HG03175 (cell line): ENCODE data around the gene CLECL1.
"Not testable (repeated sequence)": the region's sequence is repeated elsewhere in the genome, so short reads cannot be mapped to it uniquely, and the experiment has no call there.

Experiments
- ATAC-seq: cut with Tn5 transposase; IDR thresholded peaks from one replicate; pipeline ENCODE4 v1.9.1; 2021; ENCODE audit warnings: mild to moderate bottlenecking, moderate library complexity; ENCODE audit not compliant: unreplicated experiment

The CLECL1 gene

DNA sequence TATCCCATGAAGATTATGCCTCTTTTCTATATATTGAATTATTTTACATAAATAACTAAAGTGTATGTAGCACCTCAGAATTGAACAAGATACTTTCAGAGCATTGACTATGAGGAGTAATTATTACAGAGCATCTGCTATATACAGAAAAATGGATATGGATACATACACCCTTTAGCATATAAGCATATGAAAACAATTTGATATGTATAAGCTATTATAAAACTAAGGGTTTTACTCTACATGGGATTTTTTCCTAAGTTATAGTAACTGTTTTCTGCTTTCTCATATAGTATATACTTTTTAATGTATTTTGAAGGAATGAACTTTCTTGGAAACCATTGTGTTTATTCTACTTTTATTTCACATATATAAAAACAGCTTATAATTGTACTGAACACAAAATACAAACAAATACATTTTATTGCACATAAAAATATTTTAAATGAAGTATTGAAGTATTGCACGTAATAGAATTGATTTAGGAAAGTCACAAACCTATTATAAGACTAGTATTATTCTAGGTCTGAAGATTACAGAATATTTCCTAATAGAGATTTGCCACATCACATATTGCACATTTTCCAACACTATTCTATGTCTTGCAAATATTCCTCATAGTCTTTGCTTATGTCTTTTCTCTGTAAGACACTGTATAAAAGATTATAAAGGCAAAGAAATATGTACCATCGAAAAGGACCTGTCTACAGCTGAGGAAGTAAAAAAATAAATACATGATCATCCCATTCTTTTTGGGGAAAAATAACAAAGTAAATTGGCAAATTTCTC is 19.4 kb upstream of the CLECL1 start:
- ATAC-seq, result no peak

DNA sequence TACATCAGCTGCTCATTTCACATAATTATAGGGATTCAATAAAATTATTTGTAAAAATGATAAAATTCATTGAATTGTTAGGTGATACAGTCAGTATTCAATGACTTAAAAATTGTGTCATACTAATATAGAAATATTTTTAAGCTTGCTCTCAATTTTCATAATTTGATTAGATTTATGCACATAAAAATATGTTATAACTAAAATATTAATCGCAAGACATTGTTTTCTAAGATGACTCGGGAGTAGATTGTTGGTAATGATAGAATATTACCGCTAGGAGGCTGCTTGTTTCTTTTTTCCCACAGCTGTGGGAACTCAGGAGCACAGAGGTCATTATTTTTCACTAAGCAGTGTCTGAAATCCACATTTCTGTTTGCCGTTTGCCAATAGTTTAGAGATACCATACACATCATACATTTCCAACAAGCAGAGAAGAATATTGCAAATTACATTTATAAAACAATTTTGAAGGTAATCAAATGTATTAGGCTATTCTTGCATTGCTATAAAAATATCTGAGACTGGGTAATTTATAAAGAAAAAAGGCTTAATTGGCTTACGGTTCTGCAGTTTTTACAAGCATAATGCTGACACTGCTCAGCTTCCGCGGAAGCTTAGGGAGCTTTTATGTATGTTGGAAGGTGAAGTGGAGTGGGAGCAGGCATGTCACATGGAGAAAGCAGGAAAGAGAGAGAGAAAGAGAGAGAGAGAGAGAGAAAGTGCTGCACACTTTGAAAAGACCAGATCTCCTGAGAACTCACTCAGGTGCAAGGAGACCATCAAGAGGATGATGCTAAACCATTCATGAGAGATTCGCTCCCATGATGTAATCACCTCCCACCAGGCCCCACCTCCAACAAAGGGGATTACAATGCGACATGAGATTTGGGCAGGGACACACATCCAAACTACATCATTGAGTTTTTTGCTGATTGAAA is 18.6 kb upstream of the CLECL1 start:
- ATAC-seq, result no peak

DNA sequence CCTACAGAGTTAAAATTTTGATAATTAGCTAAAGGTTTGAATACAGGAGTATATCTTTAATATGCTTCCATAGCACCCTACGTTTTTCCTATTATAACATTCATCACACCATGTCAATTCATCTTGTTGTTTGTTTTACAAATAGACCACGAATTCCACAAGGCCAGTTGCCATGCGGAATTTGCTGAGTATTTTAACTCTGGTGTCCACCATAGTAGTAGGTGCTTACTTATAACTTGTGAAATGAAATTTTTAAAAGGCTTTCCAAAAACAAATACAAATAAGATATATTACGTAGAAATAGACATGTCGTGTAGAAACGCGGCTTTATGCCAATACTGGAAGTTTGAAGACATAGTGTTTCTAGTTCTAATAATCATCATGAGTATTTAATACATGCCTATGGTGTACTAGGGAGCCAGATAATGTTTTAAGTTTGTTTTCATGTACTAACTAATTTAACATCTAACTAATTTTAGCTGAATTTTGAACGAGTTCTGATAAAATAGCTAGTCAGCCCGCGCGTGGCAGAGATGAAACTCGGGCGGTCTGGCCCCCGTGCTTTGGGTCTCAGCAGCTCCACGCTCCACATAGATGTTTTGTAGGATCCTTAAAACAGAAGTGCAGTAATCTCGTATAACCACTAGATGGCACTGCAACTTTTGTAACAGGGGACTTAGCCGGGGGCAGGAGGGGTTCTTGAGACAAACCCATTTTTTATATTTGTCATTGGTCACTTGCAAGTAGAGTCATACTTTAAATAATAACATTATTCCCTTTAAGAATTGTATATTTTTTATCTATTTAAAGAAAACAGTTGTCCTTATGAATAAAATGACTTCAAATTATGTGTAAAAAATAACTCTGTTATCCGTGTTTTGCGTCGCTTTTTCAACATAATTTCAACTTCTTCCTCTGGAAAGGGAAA is 17.6 kb upstream of the CLECL1 start:
- peak; percentile 53 for ATAC-seq

DNA sequence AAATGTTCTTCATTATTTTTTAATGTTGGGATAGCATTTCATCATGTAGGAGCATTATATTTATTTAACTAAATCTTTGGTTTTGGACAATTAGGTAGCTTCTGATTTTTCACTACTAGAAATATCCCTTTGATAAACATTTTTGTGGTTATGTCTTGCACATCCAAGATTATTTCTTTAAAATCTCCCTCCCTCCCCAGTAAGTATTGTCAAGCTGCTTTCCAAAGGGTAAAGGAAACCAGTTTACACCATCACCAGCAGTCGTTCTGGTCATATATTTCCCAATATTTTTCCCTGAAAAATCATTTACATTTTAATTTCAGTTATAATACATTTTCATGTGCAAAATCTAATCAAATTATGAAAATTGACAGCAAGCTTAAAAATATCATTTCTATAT is 16.7 kb upstream of the CLECL1 start:
- no peak for ATAC-seq

DNA sequence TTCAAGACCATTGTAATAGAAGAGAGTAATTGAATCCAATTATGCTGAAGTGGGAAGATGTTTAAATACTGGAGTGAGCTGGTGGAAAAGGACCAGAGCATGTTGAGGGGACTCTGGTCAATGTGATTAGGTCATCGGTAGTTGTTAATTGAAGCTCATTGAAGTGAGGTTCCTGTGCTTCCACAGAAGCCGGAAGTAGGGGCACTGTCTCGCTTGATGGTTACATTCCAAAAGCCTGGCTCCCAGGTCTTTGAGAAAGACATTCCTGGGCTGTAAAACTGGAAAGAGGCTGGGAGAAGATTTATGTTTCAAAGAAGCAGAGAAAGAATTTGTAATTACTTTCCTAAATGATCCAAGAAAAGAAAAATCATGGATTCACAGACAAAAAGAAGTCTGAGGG is 12.3 kb upstream of the CLECL1 start:
- no peak for ATAC-seq

DNA sequence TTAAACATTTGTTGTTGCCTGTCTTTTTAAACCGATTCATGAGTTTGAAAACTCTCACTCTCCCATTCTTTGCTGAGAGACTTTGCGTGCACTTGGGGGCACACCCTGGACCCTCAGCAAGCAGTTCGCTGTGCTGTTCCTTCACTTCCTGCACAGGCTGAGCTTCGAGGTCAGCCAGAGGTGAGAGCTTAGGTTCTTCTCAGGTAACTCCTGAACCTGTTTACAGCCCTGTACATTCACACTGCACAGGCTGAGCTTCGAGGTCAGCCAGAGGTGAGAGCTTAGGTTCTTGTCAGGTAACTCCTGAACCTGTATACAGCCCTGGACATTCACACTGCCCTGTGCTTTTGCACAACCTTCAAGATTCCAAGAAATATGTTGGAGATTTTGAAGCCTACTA is 9.8 kb upstream of the CLECL1 start:
- ATAC-seq, result peak; percentile 61

DNA sequence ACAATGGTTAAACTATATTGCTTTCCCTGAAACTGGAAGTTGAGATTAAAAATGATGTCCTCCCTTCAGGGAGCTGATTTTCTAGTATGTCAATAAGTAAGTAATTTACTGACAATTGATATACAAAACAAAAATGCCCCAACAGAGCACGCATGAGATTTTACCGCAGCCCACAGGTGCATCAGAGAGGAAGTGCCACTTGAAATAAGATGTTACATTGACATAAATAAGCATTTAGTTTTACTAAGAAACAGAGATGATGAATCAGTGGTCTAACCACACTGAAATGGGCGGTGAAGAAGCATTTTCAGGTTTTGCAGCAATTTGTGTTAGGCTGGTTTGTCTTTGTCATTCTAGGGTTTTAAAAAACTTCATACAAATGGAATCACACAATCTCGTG is 8.8 kb upstream of the CLECL1 start:
- ATAC-seq, result peak; percentile 71

DNA sequence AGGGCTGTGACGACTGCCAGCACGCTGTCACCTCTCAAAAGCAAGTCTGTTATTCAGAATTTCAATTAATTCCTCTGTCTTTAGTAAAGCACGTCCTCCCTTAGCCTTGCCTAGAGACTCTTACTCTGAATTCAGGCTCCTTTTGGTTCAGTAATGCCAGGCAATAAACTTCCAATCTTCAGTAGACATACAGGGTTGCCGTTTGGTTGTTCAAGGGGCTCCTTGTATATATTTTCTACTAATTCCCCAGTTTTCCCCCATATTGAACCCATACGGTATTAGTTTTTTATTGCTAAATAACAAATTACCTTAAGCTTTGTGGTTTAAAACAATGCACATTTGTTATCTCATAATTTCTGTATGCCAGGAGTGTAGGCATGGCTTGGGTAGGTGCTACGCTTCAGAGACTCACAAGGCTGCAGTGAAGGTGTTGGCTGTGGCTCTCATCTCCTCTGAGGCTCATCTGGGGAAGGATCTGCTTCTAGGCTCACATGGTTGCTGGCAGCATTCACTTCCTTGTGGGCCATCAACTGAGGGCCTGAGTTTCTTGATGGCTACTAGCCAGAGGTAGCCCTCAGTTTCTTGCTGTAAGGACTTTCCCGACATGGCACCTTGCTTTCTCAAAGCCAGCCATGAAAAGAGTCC is 7.3 kb upstream of the CLECL1 start:
- no peak for ATAC-seq

DNA sequence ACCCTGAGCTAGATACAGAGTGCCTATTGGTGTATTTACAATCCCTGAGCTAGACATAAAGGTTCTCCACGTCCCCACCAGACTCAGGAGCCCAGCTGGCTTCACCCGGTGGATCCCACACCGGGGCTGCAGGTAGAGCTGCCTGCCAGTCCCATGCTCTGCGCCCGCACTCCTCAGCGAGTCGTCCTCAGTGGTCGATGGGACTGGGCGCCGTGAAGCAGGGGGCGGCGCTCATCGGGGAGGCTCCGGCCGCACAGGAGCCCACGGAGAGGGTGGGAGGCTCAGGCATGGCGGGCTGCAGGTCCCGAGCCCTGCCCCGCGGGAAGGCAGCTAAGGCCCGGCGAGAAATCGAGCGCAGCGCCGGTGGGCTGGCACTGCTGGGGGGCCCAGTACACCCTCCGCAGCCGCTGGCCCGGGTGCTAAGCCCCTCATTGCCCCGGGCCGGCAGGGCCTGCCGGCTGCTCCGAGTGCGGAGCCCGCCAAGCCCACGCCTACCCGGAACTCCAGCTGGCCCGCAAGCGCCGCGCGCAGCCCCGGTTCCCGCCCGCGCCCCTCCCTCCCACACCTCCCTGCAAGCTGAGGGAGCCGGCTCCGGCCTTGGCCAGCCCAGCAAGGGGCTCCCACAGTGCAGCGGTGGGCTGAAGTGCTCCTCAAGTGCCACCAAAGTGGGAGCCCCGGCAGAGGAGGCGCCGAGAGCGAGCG is 6.7 kb upstream of the CLECL1 start:
- ATAC-seq, result not testable (repeated sequence)

DNA sequence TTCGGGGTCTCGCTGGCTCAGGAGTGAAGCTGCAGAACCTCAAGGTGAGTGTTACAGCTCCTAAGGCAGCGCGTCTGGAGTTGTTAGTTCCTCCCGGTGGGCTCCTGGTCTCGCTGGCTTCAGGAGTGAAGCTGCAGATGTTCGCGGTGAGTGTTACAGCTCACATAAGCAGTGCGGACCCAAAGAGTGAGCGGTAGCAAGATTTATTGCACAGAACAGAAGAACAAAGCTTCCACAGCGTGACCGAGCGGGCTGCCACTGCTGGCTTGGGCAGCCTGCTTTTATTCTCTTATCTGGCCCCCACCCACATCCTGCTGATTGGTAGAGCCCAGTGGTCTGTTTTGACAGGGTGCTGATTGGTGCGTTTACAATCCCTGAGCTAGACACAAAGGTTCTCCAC is 6.0 kb upstream of the CLECL1 start:
- ATAC-seq, result not testable (repeated sequence)

DNA sequence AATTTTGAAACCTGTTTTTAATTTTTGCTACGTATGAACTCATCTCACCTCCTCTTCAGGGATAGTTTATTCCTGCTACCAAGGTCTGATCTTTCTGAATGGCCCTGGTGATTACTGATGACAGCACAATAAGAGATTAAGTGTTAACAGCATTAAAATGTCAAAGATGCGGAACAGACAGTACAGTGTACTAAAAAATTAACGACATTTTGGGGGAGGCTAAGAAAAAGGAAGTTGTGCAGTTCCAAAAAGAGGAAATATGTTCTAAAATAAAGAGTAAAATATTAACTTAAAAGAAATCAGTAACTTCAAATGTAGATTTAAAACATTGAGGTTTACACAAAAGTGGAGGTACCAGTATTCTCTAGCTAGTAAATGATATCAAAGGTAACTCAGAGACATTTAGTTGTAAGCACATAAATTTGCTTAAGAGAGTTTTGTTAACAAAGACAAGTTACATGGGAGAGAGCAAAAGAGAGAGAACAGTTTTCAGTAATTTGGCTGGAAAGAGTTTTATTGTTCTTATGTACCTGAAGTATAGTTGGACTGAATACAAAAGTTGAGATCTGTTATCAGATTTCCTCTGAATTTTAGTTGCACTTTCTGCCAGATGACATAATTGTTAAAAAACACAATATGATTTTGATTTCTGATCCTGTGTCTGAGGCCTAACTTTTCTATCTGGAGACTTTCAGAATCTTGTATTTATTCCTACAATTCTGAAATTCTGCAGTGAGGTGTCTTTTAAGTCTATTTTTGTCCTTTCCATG is 4.2 kb upstream of the CLECL1 start:
- ATAC-seq, result no peak

DNA sequence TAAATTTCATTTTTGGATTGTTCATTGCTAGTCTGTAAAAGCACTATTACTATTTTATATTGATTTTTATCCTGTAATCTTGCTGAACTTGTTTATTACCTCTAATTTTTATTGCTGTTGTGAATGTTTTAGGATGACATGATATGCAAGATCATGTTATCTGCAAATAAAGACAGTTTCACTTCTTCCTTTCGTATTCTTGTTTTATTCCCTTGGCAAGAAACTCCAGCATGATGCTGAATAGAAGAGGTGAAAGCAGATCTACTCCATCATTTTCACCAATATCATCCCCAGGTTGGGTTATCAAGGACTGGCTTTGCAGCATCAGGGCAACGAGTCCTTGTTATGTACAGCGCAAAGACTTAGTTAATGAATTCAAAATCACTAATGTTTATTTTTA is 2.7 kb upstream of the CLECL1 start:
- ATAC-seq, result no peak

DNA sequence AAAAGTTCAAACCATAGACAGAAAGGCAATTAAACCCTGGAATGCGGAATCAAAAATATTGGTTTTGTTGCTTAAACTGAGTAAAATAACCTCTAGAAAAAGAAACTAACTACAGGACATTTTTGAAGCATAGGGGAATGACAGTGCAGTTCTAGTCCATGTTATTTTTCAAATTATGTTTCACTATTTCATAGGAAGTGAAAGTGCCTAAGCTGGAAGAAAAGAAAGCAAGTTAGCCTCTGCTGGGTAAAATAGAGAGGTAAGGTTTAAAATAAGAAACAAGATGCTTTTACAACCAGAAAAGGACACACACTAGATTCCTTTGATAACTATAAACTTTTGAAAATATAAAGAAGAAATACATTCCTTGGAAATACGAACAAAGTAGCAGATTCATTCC is 1.1 kb downstream of the CLECL1 start:
- peak; percentile 41 for ATAC-seq

DNA sequence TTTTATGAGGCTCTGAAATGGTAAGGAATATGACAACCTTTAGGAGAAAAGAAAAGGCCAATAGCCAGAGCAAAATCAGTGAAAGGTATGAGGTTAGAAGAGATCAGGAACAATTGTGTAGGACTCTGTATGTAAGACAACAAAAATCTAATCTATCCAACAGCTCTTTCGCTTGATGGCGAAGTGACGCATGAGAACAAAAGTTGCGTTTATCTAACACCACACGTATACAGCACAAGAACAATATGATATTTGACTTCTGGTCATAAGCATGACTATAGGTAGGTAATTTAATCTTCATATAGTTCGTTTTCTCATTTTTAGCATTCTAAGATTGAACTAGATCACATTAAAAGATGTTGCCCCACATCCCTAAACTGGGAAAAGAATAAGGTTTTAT is 1.5 kb downstream of the CLECL1 start:
- no peak for ATAC-seq

DNA sequence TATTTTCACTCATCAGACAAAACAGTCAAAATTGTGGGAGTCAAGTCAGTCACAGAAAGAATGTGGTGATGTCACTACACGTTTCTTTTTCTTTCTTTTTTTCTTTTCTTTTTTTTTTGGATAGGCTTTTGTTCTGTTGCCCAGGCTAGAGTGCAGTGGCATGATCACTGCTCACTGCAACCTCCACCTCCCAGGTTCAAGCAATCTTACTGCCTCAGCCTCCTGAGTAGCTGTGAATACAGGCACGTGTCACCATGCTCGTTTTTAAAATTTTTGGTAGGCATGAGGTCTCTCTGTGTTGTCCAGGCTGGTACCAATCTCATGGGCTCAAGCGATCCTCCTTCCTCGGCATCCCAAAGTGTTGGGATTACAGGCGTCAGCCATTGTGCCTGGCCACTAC is 2.3 kb downstream of the CLECL1 start:
- ATAC-seq, result no peak

DNA sequence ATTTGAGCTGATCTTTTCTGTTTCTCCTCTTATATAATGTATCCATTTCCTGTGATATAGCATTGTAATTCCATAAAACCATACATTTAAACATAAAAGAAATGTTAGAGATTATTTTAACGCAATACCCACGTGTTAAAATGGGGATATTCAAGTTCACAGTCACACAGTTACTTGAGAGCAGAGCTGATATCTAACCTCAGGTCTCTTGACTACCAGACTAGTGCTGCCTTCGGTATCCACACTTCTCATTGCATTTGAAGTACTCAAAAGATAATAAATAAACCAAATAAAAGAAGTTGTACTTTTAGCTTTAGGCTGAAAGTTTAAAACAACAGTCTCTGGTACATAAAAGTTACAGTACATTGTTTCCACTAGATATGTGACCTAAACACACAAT is 2.9 kb downstream of the CLECL1 start:
- no peak for ATAC-seq

DNA sequence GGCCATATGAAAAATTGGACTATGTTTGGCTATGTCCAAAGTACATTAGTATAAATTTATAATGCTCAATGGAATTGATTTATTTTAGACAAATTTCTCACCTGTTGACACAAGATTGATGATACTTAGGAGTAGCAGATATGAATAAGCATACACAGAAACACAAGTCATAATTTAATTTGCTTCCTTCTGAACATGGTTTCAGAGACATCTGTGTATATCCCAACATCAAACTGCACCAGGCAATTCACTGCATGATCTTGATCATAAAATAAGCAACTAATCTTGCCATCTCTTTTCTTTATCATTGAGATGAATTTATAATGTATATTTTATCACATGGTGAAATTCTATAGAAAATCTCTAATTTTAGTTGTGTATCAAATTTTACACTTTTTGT is 3.8 kb downstream of the CLECL1 start:
- ATAC-seq, result no peak

DNA sequence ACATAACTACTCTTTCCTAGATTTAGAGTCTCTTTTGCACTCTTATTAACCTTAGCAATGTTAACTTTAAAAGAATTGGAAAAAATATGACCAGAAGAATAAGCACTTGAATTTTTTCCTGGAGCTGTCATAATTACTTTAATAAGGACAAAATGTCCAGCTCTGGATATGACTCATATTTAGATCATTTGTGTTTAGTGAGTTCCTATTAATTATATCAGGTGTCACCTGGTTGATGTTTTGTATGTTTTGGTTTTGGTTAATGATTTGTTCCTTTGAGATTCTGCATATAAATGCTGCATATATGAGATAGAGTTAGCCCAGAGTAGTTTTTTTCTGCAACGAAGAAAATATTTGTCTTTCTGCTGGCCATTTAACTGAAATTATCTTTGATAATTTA is 5.1 kb downstream of the CLECL1 start:
- no peak for ATAC-seq

DNA sequence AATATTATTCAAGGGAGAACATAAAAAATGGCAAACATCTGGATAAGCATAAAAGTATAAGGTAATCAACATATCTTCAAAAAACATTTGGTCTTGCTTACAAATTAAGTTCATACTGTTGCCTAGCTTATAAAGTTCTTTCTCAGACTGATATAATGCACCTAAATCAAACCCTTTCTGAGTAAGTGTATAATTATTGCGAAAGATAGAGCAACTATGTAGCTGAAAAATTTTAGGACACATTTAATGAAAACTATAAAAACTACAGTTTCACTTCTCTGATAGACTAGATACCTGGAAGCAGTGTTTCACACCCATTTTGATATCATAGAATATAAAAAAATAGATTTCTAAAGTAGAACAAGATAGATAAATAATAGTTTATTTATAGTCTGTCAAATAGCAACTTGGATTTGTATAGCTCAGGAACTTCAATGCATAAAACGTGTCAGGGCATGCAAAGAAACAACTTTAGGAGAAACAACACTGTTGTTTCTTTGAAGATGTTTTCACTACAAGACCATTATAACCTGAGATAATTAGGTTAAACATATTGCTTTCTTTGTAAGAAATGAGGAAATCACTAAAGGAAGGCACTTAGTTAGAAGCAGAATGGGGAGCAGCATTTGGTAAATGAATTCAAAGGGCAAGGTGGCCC is 7.6 kb downstream of the CLECL1 start:
- no peak for ATAC-seq
